DOHH2 (cell line): ENCODE results near the gene GPR161.
"Not testable (repeated sequence)": the region's sequence is repeated elsewhere in the genome, so short reads cannot be mapped to it uniquely, and the experiment has no call there.

Source experiments
- H3F3A ChIP-seq: fragments of 200-600 bp; sonication (generic), shearing (Covaris generic); 2 replicates; pipeline ENCODE4 v1.6.0; 2016; ENCODE audit warnings: antibody characterized with exemption, mild to moderate bottlenecking; ENCODE audit not compliant: control insufficient read depth, insufficient read depth
- H3K27ac ChIP-seq: fragments of 200-600 bp; sonication (generic); 2 replicates; pipeline ENCODE4 v1.5.1; 2014; ENCODE audit warnings: low read depth, mild to moderate bottlenecking, low read length, moderate library complexity
- H3K27me3 ChIP-seq: fragments of 200-600 bp; sonication (generic); 2 replicates; pipeline ENCODE4 v1.6.1; 2014; ENCODE audit warnings: mild to moderate bottlenecking, low read length, mixed read lengths; ENCODE audit not compliant: control insufficient read depth
- H3K36me3 ChIP-seq: fragments of 200-600 bp; sonication (generic); 2 replicates; pipeline ENCODE4 v1.6.1; 2014; ENCODE audit warnings: mild to moderate bottlenecking, low read length, moderate library complexity, mixed read lengths; ENCODE audit not compliant: control insufficient read depth
- H3K4me1 ChIP-seq: fragments of 200-600 bp; sonication (generic); 2 replicates; pipeline ENCODE4 v1.6.1; 2014; ENCODE audit warnings: mild to moderate bottlenecking, low read length, mixed read lengths; ENCODE audit not compliant: control insufficient read depth
- H3K4me2 ChIP-seq: fragments of 200-600 bp; sonication (generic); 2 replicates; pipeline ENCODE4 v1.6.0; 2014; ENCODE audit warnings: mild to moderate bottlenecking, low read length, moderate library complexity
- H3K4me3 ChIP-seq: fragments of 200-600 bp; sonication (generic); 2 replicates; pipeline ENCODE4 v1.5.1; 2014; ENCODE audit warnings: mild to moderate bottlenecking, low read length, mixed read lengths
- H3K79me2 ChIP-seq: fragments of 200-600 bp; sonication (generic); 2 replicates; pipeline ENCODE4 v1.6.1; 2014; ENCODE audit warnings: mild to moderate bottlenecking, low read length, mixed read lengths; ENCODE audit not compliant: control insufficient read depth
- H3K9me2 ChIP-seq: fragments of 200-600 bp; sonication (generic); replicated peaks from 2 replicates; pipeline ENCODE4 v1.6.1; 2014; ENCODE audit warnings: mild to moderate bottlenecking, low read length, mixed read lengths; ENCODE audit not compliant: control insufficient read depth
- H3K9me3 ChIP-seq: fragments of 200-600 bp; sonication (generic); 2 replicates; pipeline ENCODE4 v1.6.1; 2014; ENCODE audit warnings: antibody characterized with exemption, low read length, mixed read lengths; ENCODE audit not compliant: control insufficient read depth, insufficient read depth
- H4K20me1 ChIP-seq: fragments of 200-600 bp; sonication (generic); 2 replicates; pipeline ENCODE4 v1.6.0; 2014; ENCODE audit warnings: low read depth, mild to moderate bottlenecking, antibody characterized with exemption, low read length, moderate library complexity; ENCODE audit not compliant: control insufficient read depth, insufficient read depth
- CTCF ChIP-seq: fragments of 200-600 bp; sonication (generic); IDR thresholded peaks from one replicate; pipeline ENCODE4 v1.5.1; 2014; ENCODE audit warnings: antibody characterized with exemption, mild to moderate bottlenecking, low read depth, low read length; ENCODE audit not compliant: poor library complexity, severe bottlenecking
- EZH2phosphoT487 ChIP-seq: fragments of 200-600 bp; sonication (generic); IDR thresholded peaks from 2 replicates; pipeline ENCODE4 v1.6.1; 2017; ENCODE audit warnings: borderline replicate concordance, mild to moderate bottlenecking, antibody characterized with exemption, low read length, moderate library complexity, mixed read lengths

Gene GPR161, protein sequence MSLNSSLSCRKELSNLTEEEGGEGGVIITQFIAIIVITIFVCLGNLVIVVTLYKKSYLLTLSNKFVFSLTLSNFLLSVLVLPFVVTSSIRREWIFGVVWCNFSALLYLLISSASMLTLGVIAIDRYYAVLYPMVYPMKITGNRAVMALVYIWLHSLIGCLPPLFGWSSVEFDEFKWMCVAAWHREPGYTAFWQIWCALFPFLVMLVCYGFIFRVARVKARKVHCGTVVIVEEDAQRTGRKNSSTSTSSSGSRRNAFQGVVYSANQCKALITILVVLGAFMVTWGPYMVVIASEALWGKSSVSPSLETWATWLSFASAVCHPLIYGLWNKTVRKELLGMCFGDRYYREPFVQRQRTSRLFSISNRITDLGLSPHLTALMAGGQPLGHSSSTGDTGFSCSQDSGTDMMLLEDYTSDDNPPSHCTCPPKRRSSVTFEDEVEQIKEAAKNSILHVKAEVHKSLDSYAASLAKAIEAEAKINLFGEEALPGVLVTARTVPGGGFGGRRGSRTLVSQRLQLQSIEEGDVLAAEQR

GRCh38 chr1:168136709-168137514, at the start of gene GPR161:
TSS of gene GPR161 (minus strand) at chr1:168136930. CDS start at chr1:168104850, 32,080 bp downstream.
- no peaks in the 10 kb centered on the region for H3K36me3 ChIP-seq
- H4K20me1 ChIP-seq, result no peaks in the 10 kb centered on the region
- no peaks in the 10 kb centered on the region for H3K79me2 ChIP-seq
- no peaks in the 10 kb centered on the region for H3K9me2 ChIP-seq
- peaks cover 6% of the 10 kb centered on the region; the same call in 1 of the 2 replicates for H3F3A ChIP-seq
- H3K27me3 ChIP-seq, result peaks cover 54% of the 10 kb centered on the region
- H3K4me2 ChIP-seq, result peak within 1 kb of the TSS; percentile 93
- H3K9me3 ChIP-seq, result no peaks in the 10 kb centered on the region
- peaks cover 28% of the 10 kb centered on the region for H3K4me1 ChIP-seq
- TF ChIP-seq EZH2phosphoT487, result peak; percentile 89; the same call in 1 of the 2 replicates
- TF ChIP-seq CTCF, result no peak
- no peak within 1 kb of the TSS for H3K27ac ChIP-seq
- H3K4me3 ChIP-seq, result peak within 1 kb of the TSS; percentile 79

- not testable (repeated sequence) for H3K9me2 ChIP-seq, H3F3A ChIP-seq, H4K20me1 ChIP-seq, H3K9me3 ChIP-seq, H3K27ac ChIP-seq, H3K4me2 ChIP-seq, H3K27me3 ChIP-seq, H3K4me3 ChIP-seq
- Histone ChIP-seq H3K36me3 (peaks cover 14% of the 10 kb centered on the region), H3K4me1 (peaks cover 14% of the 10 kb centered on the region), H3K79me2 (peaks cover 54% of the 10 kb centered on the region)
Observed at GRCh38 chr1:168181063-168181720, 44.5 kb upstream of the GPR161 start.

DNA sequence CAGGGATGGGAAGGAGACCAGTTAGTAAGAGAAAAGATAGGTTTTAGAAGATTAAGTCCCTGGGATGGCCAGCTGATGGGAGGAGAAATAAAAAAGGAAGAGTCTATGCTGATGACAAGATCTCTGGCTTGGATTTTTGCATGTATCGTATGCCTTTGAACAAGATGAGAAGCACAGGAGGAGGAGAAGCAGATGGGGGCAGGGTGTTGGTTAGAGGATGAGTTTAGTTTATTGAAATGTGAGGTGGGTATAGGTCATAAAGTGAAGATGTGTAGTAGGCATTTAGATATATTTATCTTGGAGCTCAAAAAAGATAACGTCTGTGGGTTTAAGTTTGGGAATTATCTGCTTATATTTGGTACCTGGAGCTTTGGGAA, 43.4 kb upstream of the GPR161 start:
- H3K4me3 ChIP-seq, result peak overlapping the region; percentile 95
- H3K9me3 ChIP-seq, result no peaks in the 10 kb centered on the region
- no peaks in the 10 kb centered on the region for H3K27me3 ChIP-seq
- H4K20me1 ChIP-seq, result no peaks in the 10 kb centered on the region
- H3K4me1 ChIP-seq, result peaks cover 14% of the 10 kb centered on the region
- H3K4me2 ChIP-seq, result peak overlapping the region; percentile 90
- TF ChIP-seq CTCF (no peak), EZH2phosphoT487 (no peak)
- H3K36me3 ChIP-seq, result peaks cover 12% of the 10 kb centered on the region
- H3F3A ChIP-seq, result peaks cover 6% of the 10 kb centered on the region; the same call in 1 of the 2 replicates
- H3K79me2 ChIP-seq, result peaks cover 54% of the 10 kb centered on the region
- no peaks in the 10 kb centered on the region for H3K9me2 ChIP-seq
- H3K27ac ChIP-seq, result peak overlapping the region; percentile 66; the same call in 1 of the 2 replicates
